ENCODE data around the gene CELSR2.
A peak's percentile ranks its signal among the peaks of the same experiment; 100 is the strongest.

CELSR2 gene

DNA sequence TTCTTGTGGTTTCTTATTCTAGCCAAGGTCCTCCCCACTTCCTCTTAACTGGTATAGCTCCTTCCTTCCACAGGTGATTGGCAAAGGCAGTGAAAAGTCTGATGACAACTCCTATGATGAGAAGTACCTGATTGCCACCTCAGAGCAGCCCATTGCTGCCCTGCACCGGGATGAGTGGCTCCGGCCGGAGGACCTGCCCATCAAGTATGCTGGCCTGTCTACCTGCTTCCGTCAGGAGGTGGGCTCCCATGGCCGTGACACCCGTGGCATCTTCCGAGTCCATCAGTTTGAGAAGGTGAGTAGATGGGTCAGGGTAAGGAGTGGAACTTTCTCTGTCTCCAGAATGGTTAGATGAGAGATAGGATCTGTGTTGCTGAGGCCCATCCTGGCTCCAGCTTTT is 14.2 kb upstream of the CELSR2 start:
- Histone ChIP-seq H3K4me1 (ENCODE audit: insufficient read depth, poor library complexity, severe bottlenecking) (peaks cover 10% of the 10 kb centered on the region), H3K36me3 (ENCODE audit: low read depth) (peaks cover 90% of the 10 kb centered on the region), H3K27ac (ENCODE audit: poor library complexity, severe bottlenecking) (no peak overlapping the region), H3K9me3 (ENCODE audit: severe bottlenecking) (no peaks in the 10 kb centered on the region), H3K27me3 (ENCODE audit: insufficient read depth, poor library complexity, severe bottlenecking) (no peaks in the 10 kb centered on the region), H3K4me3 (ENCODE audit: severe bottlenecking) (no peak overlapping the region)
- ATAC-seq (ENCODE audit: low read depth) (no peak), DNase-seq (ENCODE audit: low spot score) (no peak)
- no peak for TF ChIP-seq CTCF (IDR thresholded peaks at IDR 0.05; ENCODE audit: poor library complexity, severe bottlenecking)

DNA sequence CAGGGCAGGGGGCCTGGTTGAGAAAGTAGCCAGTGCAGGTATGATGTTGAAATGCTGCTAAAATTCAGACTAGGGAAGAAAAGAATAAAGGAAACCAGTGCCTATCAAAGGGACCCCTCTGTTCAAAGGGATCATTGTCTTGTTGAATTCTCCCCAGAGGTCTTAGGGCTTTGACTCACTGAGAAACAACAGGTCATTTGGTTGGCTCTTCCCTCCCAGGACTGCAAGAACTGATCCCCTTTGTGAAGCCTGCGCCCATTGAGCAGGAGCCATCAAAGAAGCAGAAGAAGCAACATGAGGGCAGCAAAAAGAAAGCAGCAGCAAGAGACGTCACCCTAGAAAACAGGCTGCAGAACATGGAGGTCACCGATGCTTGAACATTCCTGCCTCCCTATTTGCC is 11.8 kb upstream of the CELSR2 start:
- Histone ChIP-seq H3K27me3 (ENCODE audit: insufficient read depth, poor library complexity, severe bottlenecking) (no peaks in the 10 kb centered on the region), H3K27ac (ENCODE audit: poor library complexity, severe bottlenecking) (no peak overlapping the region), H3K9me3 (ENCODE audit: severe bottlenecking) (no peaks in the 10 kb centered on the region), H3K36me3 (ENCODE audit: low read depth) (peaks cover 66% of the 10 kb centered on the region), H3K4me3 (ENCODE audit: severe bottlenecking) (no peak overlapping the region), H3K4me1 (ENCODE audit: insufficient read depth, poor library complexity, severe bottlenecking) (peaks cover 22% of the 10 kb centered on the region)
- DNase-seq (ENCODE audit: low spot score) = no peak
- no peak for ATAC-seq (ENCODE audit: low read depth)
- no peak for TF ChIP-seq CTCF (IDR thresholded peaks at IDR 0.05; ENCODE audit: poor library complexity, severe bottlenecking)

DNA sequence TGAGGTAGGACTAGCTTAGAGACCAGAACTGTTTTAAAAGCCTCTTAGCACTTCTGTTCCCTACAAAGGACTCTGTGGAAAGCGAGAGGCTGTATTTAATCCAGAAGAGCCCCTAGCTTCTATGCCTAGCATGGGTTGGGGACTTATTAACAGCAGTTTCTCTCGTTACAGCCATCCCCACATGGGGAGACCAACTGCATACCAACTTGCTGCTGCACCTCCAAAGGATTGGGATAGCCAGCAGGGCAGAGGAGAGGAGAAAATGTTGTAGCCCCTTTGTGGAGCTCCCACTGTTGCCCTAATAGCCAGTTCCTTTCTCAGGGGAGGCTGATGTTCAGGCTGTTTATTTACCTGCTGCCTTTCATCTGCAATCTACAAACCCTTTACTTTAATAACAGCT is 11.0 kb upstream of the CELSR2 start:
- H3K4me1 ChIP-seq (ENCODE audit: insufficient read depth, poor library complexity, severe bottlenecking) = peaks cover 22% of the 10 kb centered on the region
- no peaks in the 10 kb centered on the region for H3K9me3 ChIP-seq (ENCODE audit: severe bottlenecking)
- no peak for TF ChIP-seq CTCF (IDR thresholded peaks at IDR 0.05; ENCODE audit: poor library complexity, severe bottlenecking)
- H3K4me3 ChIP-seq (ENCODE audit: severe bottlenecking) = no peak overlapping the region
- H3K27me3 ChIP-seq (ENCODE audit: insufficient read depth, poor library complexity, severe bottlenecking) = no peaks in the 10 kb centered on the region
- no peak for ATAC-seq (ENCODE audit: low read depth)
- H3K27ac ChIP-seq (ENCODE audit: poor library complexity, severe bottlenecking) = peak overlapping the region; percentile 92
- DNase-seq (ENCODE audit: low spot score) = no peak
- peaks cover 57% of the 10 kb centered on the region for H3K36me3 ChIP-seq (ENCODE audit: low read depth)

DNA sequence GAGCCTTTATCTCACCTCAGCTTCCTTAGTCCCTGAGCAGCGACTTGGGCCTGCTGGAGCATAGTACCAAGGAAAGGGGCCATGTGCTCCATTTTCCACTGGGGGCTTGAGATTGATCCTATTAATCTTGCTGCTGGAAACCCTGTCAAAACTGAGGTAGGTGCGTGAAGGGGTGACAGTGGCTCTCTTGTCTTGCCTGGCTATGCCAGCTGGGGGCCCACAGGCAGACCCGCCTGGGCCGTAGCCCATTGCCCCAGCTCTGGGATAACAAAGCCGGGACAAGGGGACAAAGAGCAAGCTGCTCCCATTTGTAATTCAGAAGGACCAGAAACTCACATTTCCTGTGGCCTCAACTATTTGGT is 10.3 kb upstream of the CELSR2 start:
- Histone ChIP-seq H3K36me3 (ENCODE audit: low read depth) (peaks cover 52% of the 10 kb centered on the region), H3K27ac (ENCODE audit: poor library complexity, severe bottlenecking) (peak overlapping the region; percentile 92), H3K4me1 (ENCODE audit: insufficient read depth, poor library complexity, severe bottlenecking) (peaks cover 22% of the 10 kb centered on the region), H3K4me3 (ENCODE audit: severe bottlenecking) (no peak overlapping the region), H3K9me3 (ENCODE audit: severe bottlenecking) (no peaks in the 10 kb centered on the region), H3K27me3 (ENCODE audit: insufficient read depth, poor library complexity, severe bottlenecking) (no peaks in the 10 kb centered on the region)
- no peak for TF ChIP-seq CTCF (IDR thresholded peaks at IDR 0.05; ENCODE audit: poor library complexity, severe bottlenecking)
- ATAC-seq (ENCODE audit: low read depth) (no peak), DNase-seq (ENCODE audit: low spot score) (no peak)

DNA sequence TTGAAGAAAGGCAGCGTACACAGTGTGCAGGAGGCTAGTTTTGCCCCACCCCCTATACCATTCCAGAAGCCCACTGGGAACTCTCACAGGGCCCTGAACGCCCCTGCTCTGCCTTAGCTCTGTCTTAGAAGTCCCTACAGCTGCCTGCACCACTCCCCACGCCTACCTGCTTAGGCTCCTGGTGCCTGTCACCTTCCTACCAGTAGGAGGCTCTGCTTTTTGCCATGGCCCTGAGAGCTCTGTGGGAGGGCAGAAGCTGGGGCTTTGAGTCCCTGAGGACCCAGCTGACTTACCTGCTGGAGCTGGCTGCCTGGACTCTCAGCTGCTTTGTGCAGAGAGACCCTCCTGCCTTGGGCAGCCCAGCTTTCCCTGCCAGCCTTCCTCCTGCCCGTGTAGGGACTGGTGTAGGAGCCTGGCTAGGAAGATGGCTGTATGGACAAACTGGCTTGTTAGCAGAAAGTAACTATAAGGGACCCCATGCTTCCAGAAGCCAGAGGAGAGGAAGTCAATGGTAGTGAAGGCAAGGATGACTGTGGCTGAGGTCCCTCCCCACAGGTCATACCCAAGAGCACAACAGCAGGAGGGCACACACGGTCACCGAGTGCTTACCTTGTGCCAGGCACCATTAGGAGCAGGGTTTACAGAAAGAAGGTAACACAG is 9.8 kb upstream of the CELSR2 start:
- TF ChIP-seq CTCF (IDR thresholded peaks at IDR 0.05; ENCODE audit: poor library complexity, severe bottlenecking) = peak; percentile 25
- no peaks in the 10 kb centered on the region for H3K9me3 ChIP-seq (ENCODE audit: severe bottlenecking)
- no peak overlapping the region for H3K4me3 ChIP-seq (ENCODE audit: severe bottlenecking)
- DNase-seq (ENCODE audit: low spot score) (no peak), ATAC-seq (ENCODE audit: low read depth) (0 out of 3 replicates have a peak, but pooled peaks have one; percentile 3)
- peaks cover 22% of the 10 kb centered on the region for H3K4me1 ChIP-seq (ENCODE audit: insufficient read depth, poor library complexity, severe bottlenecking)
- H3K27me3 ChIP-seq (ENCODE audit: insufficient read depth, poor library complexity, severe bottlenecking) = no peaks in the 10 kb centered on the region
- peaks cover 47% of the 10 kb centered on the region for H3K36me3 ChIP-seq (ENCODE audit: low read depth)
- H3K27ac ChIP-seq (ENCODE audit: poor library complexity, severe bottlenecking) = peak overlapping the region; percentile 92
